Endothelial cell of umbilical vein (primary cell): ENCODE data around the gene FXYD7. TPM values are rescaled to one million over a fixed set of nuclear protein-coding genes. Genes with fewer than 3 reads are reported as not detected.

Experiments
- BruUV-seq: library from RNA; stranded (reverse); fragments of 400-500 nt; replicated peaks from 2 replicates; lab custom pipeline; 2021; lab: Mats Ljungman, UMichigan
- CTCF ChIA-PET: fragments of 300-600, 350-600 bp; sonication (Branson Sonifier 250); formaldehyde crosslinking; loops from one replicate; lab custom pipeline; 2021; ENCODE audit warnings: antibody characterized with exemption, inconsistent platforms; lab: Charles Lee
- POLR2A ChIA-PET: fragments of 300-600, 350-600 bp; sonication (Branson Sonifier 250); formaldehyde crosslinking; loops from one replicate; lab custom pipeline; 2021; ENCODE audit warnings: antibody characterized with exemption, inconsistent platforms; lab: Charles Lee
- DNase-seq: peaks from one replicate; pipeline ENCODE4 v3.0.0-alpha.2; 2011; ENCODE audit warnings: low read depth, low spot score
- FAIRE-seq: peaks from 2 replicates; lab custom pipeline; 2011; peaks lifted over from hg19 to GRCh38; lab: Jason Lieb, UNC
- H2AFZ ChIP-seq: 2 replicates; pipeline ENCODE4 v1.6.0; 2012; ENCODE audit warnings: low read depth, low read length, control low read depth, inconsistent platforms
- H3K27ac ChIP-seq: 2 replicates; pipeline ENCODE4 v1.5.1; 2011; ENCODE audit warnings: low read depth, mild to moderate bottlenecking, control low read depth, low read length, moderate library complexity; ENCODE audit not compliant: insufficient read depth
- H3K27me3 ChIP-seq, 2 experiments: 2 replicates each; pipeline versions ENCODE4 v1.6.0 to v1.6.1; 2011; ENCODE audit warnings: low read length in 2 of 2, mixed read lengths in 1 of 2; ENCODE audit not compliant: control insufficient read depth in 2 of 2, insufficient read depth in 2 of 2
- H3K36me3 ChIP-seq, 2 experiments: 2 replicates in 1 of 2; 3 replicates in 1 of 2; pipeline ENCODE4 v1.5.1; 2011; ENCODE audit warnings: low read length in 2 of 2, mild to moderate bottlenecking in 1 of 2, moderate library complexity in 1 of 2; ENCODE audit not compliant: control insufficient read depth in 2 of 2, insufficient read depth in 2 of 2; ENCODE audit errors: extremely low read depth in 1 of 2
- H3K4me1 ChIP-seq: 3 replicates; pipeline ENCODE4 v1.5.1; 2011; ENCODE audit warnings: mild to moderate bottlenecking, low read length; ENCODE audit not compliant: control insufficient read depth, insufficient read depth; ENCODE audit errors: extremely low read depth
- H3K4me2 ChIP-seq: 2 replicates; pipeline ENCODE4 v1.6.1; 2011; ENCODE audit warnings: low read length, control low read depth, mixed read lengths; ENCODE audit not compliant: insufficient read depth
- H3K4me3 ChIP-seq, 3 experiments: fragments of 200-600 bp in 1 of 3; sonication (generic), shearing (Covaris generic) in 1 of 3; replicated peaks in 1 of 3; 2 replicates each; pipeline ENCODE4 v1.5.1; 2011 to 2016; ENCODE audit warnings: control low read depth in 3 of 3, low read length in 3 of 3, mild to moderate bottlenecking in 2 of 3, inconsistent platforms in 1 of 3, low read depth in 1 of 3, moderate library complexity in 1 of 3; ENCODE audit not compliant: insufficient read depth in 1 of 3
- H3K79me2 ChIP-seq: 2 replicates; pipeline ENCODE4 v1.6.0; 2012; ENCODE audit warnings: low read length, inconsistent platforms; ENCODE audit not compliant: control insufficient read depth, insufficient read depth
- H3K9ac ChIP-seq: replicated peaks from 2 replicates; pipeline ENCODE3; 2011; ENCODE audit warnings: low read length, control low read depth; ENCODE audit not compliant: insufficient read depth; ENCODE audit errors: extremely low read depth
- H3K9me1 ChIP-seq: replicated peaks from 3 replicates; pipeline ENCODE4 v1.6.0; 2011; ENCODE audit warnings: mild to moderate bottlenecking, low read length; ENCODE audit not compliant: control insufficient read depth, insufficient read depth; ENCODE audit errors: extremely low read depth
- H3K9me3 ChIP-seq: replicated peaks from 2 replicates; pipeline ENCODE4 v1.5.1; 2012; ENCODE audit warnings: low read length, inconsistent platforms; ENCODE audit not compliant: control insufficient read depth, insufficient read depth
- H4K20me1 ChIP-seq: replicated peaks from 2 replicates; pipeline ENCODE3; 2011; ENCODE audit warnings: mild to moderate bottlenecking, low read length; ENCODE audit not compliant: control insufficient read depth, insufficient read depth; ENCODE audit errors: extremely low read depth
- CTCF ChIP-seq, 2 donors: IDR thresholded peaks; 1 replicate in 1 of 2; 2 replicates in 1 of 2; pipeline ENCODE4 v1.5.1; 2011; ENCODE audit warnings: low read length in 2 of 2, mild to moderate bottlenecking in 2 of 2, moderate library complexity in 2 of 2, control low read depth in 1 of 2, inconsistent platforms in 1 of 2, low read depth in 1 of 2; ENCODE audit not compliant: insufficient read depth in 1 of 2; ENCODE audit errors: extremely low read depth in 1 of 2
- EZH2 ChIP-seq: IDR thresholded peaks from 2 replicates; pipeline ENCODE4 v1.6.1; 2012; ENCODE audit warnings: borderline replicate concordance, low read depth, mild to moderate bottlenecking, moderate library complexity, low read length, inconsistent platforms; ENCODE audit not compliant: severe bottlenecking
- FOS ChIP-seq: IDR thresholded peaks from 2 replicates; pipeline ENCODE4 v1.6.1; 2011; ENCODE audit warnings: mild to moderate bottlenecking, low read length, moderate library complexity, borderline replicate concordance; ENCODE audit not compliant: insufficient read depth
- GATA2 ChIP-seq: IDR thresholded peaks from 2 replicates; pipeline ENCODE4 v1.7.0; 2011; ENCODE audit warnings: low read depth, mild to moderate bottlenecking, moderate library complexity, mixed read lengths, low read length; ENCODE audit not compliant: insufficient read length, insufficient read depth
- JUN ChIP-seq: IDR thresholded peaks from 2 replicates; pipeline ENCODE4 v1.6.1; 2011; ENCODE audit warnings: borderline replicate concordance, low read depth; ENCODE audit not compliant: insufficient read length, insufficient read depth
- MAX ChIP-seq: IDR thresholded peaks from 2 replicates; pipeline ENCODE4 v1.6.1; 2011; ENCODE audit not compliant: insufficient read depth, insufficient read length
- MYC ChIP-seq: IDR thresholded peaks from one replicate; pipeline ENCODE4 v1.6.1; 2011; ENCODE audit warnings: mild to moderate bottlenecking, low read depth, low read length
- POLR2A ChIP-seq: IDR thresholded peaks from 2 replicates; pipeline ENCODE4 v1.6.1; 2012; ENCODE audit warnings: low read depth, mild to moderate bottlenecking, control low read depth, low read length
- POLR2AphosphoS5 ChIP-seq: IDR thresholded peaks from 2 replicates; pipeline ENCODE4 v1.6.1; 2012; ENCODE audit warnings: low read depth, mild to moderate bottlenecking, control low read depth, low read length, moderate library complexity; ENCODE audit not compliant: insufficient read depth
- dilution Hi-C: fragments of 300-500 bp; cut with MboI; formaldehyde crosslinking; loops from one replicate; pipeline ENCODE4 v1.15.0; 2019; ENCODE audit warnings: low sequenced_read_pairs; ENCODE audit not compliant: extremely low pct_ligation_motif_present
- intact Hi-C: fragments of 100-400 bp; cut with micrococcal nuclease; formaldehyde crosslinking; loops from one replicate; pipeline ENCODE4 v1.10.0; 2022
- polyA plus RNA-seq, 4 experiments: library from polyadenylated mRNA; depleted of rRNA in 3 of 4; stranded (reverse) in 3 of 4; unstranded in 1 of 4; fragments of >200 nt; gene quantifications; 2 replicates each; pipeline versions ENCODE4 v1.2.1 to v1.2.3, GENCODE V29; 2011 to 2012; ENCODE audit warnings: missing spikeins in 1 of 4
- total RNA-seq: library from RNA; stranded (reverse); gene quantifications from 2 replicates; pipeline ENCODE4 v1.2.3, GENCODE V29; 2021

Gene FXYD7
- total and polyA plus RNA-seq, 2 donors (not counting 3 experiments of a cell fraction or from before 2014, with no cell fraction given), result not detected

GRCh38 chr19:35194012-35194984, 51.2 kb downstream of the FXYD7 start:
- POLR2A ChIA-PET, result no interaction called here
- Histone ChIP-seq H2AFZ (no peak overlapping the region), H3K27ac (no peak overlapping the region), H3K9ac (no peak overlapping the region), H3K9me1 (no peaks in the 10 kb centered on the region), H3K4me1 (no peaks in the 10 kb centered on the region), H3K36me3 (no peaks in the 10 kb centered on the region), H4K20me1 (no peaks in the 10 kb centered on the region), H3K4me3 (no peak overlapping the region), H3K27me3 (peaks cover 6 to 15% of the 10 kb centered on the region in 2 experiments), H3K79me2 (no peaks in the 10 kb centered on the region), H3K9me3 (no peaks in the 10 kb centered on the region), H3K4me2 (no peak overlapping the region)
- DNase-seq (no peak), FAIRE-seq (no peak)
- BruUV-seq, result no TSS peak
- TF ChIP-seq MAX (no peak), POLR2AphosphoS5 (no peak), FOS (no peak), MYC (no peak), JUN (no peak), CTCF (IDR thresholded peaks at IDR 0.05; ENCODE audit: extremely low read depth in 1 of 2, insufficient read depth in 1 of 2, low read depth in 1 of 2, low read length in 2 of 2) (no peak), EZH2 (no peak), POLR2A (no peak), GATA2 (no peak)
- CTCF ChIA-PET, result interaction anchor here (0.5 to 0.6 kb wide), 2 partner anchors 51 to 97 kb away, joined by 4 read pairs; partner anchors contain the start of gene FXYD7
- dilution Hi-C loops, result no loop called here
- intact Hi-C loops, result no loop called here
